Fibroblast of lung (primary cell): ENCODE measurements around the gene CRELD2. TPM values are rescaled to one million over a fixed set of nuclear protein-coding genes. Genes with fewer than 3 reads are reported as not detected.

Experiments
- DNase-seq, 2 donors: peaks; one replicate each; pipeline versions ENCODE4 v3.0.0 to v3.0.0-alpha.2; 2010; ENCODE audit warnings: low read depth in 2 of 2
- H2AFZ ChIP-seq: 2 replicates; pipeline ENCODE4 v1.5.1; 2012; ENCODE audit warnings: low read length, control low read depth, inconsistent platforms
- H3K27ac ChIP-seq: 2 replicates; pipeline ENCODE4 v1.5.1; 2011; ENCODE audit warnings: low read length, control low read depth; ENCODE audit not compliant: insufficient read depth
- H3K27me3 ChIP-seq: 2 replicates; pipeline ENCODE4 v1.5.1; 2011; ENCODE audit warnings: mild to moderate bottlenecking, low read length; ENCODE audit not compliant: control insufficient read depth, insufficient read depth
- H3K36me3 ChIP-seq: 2 replicates; pipeline ENCODE4 v1.5.1; 2011; ENCODE audit warnings: low read length; ENCODE audit not compliant: control insufficient read depth, insufficient read depth
- H3K4me1 ChIP-seq: 2 replicates; pipeline ENCODE4 v1.5.1; 2011; ENCODE audit warnings: low read length; ENCODE audit not compliant: control insufficient read depth, insufficient read depth; ENCODE audit errors: extremely low read depth
- H3K4me2 ChIP-seq: 2 replicates; pipeline ENCODE4 v1.5.1; 2011; ENCODE audit warnings: low read length, control low read depth; ENCODE audit not compliant: insufficient read depth; ENCODE audit errors: extremely low read depth
- H3K4me3 ChIP-seq, 4 experiments: fragments of 200-600 bp in 1 of 4; sonication (generic) in 1 of 4; replicated peaks in 1 of 4; 2 replicates each; pipeline ENCODE4 v1.5.1; 2011 to 2016; ENCODE audit warnings: low read length in 4 of 4, low read depth in 3 of 4, mild to moderate bottlenecking in 3 of 4, control low read depth in 2 of 4, inconsistent platforms in 1 of 4, mixed read lengths in 1 of 4; ENCODE audit not compliant: insufficient read depth in 1 of 4; ENCODE audit errors: control extremely low read depth in 1 of 4
- H3K79me2 ChIP-seq: 2 replicates; pipeline ENCODE4 v1.5.1; 2012; ENCODE audit warnings: mild to moderate bottlenecking, low read length, inconsistent platforms; ENCODE audit not compliant: control insufficient read depth, insufficient read depth
- H3K9ac ChIP-seq: 2 replicates; pipeline ENCODE4 v1.5.1; 2011; ENCODE audit warnings: mild to moderate bottlenecking, low read length, control low read depth; ENCODE audit not compliant: insufficient read depth
- H3K9me3 ChIP-seq: 2 replicates; pipeline ENCODE4 v1.5.1; 2012; ENCODE audit warnings: low read depth, low read length; ENCODE audit not compliant: control insufficient read depth, insufficient read depth
- H4K20me1 ChIP-seq: 2 replicates; pipeline ENCODE4 v1.5.1; 2011; ENCODE audit warnings: low read length; ENCODE audit not compliant: control insufficient read depth, insufficient read depth; ENCODE audit errors: extremely low read depth
- EZH2 ChIP-seq: IDR thresholded peaks from 2 replicates; pipeline ENCODE4 v1.5.1; 2012; ENCODE audit warnings: low read length, control low read depth, mild to moderate bottlenecking; ENCODE audit errors: missing control alignments
- polyA plus RNA-seq, 2 donors: library from polyadenylated mRNA; depleted of rRNA in 1 of 2; stranded (reverse) in 1 of 2; unstranded in 1 of 2; fragments of >200 nt; gene quantifications; 2 replicates each; pipeline ENCODE4 v1.2.1, GENCODE V29; 2011 to 2012; ENCODE audit warnings: missing spikeins in 1 of 2
- total RNA-seq: library from RNA; depleted of rRNA; stranded (reverse); fragments of >200 nt; gene quantifications from 2 replicates; pipeline ENCODE4 v1.2.1, GENCODE V29; 2014
- TF ChIP-seq, protein P1 (sequence below), 2 donors: IDR thresholded peaks in 1 of 2; conservative IDR thresholded peaks in 1 of 2; 1 replicate in 1 of 2; 2 replicates in 1 of 2; pipeline ENCODE4 v1.5.1; 2011 to 2012; ENCODE audit warnings: low read length in 2 of 2, control low read depth in 1 of 2, inconsistent platforms in 1 of 2, low read depth in 1 of 2, mild to moderate bottlenecking in 1 of 2

Gene CRELD2
- total and polyA plus RNA-seq, 2 donors (not counting 1 experiment from before 2014, with no cell fraction given): 45.3 to 56.6 TPM

DNA sequence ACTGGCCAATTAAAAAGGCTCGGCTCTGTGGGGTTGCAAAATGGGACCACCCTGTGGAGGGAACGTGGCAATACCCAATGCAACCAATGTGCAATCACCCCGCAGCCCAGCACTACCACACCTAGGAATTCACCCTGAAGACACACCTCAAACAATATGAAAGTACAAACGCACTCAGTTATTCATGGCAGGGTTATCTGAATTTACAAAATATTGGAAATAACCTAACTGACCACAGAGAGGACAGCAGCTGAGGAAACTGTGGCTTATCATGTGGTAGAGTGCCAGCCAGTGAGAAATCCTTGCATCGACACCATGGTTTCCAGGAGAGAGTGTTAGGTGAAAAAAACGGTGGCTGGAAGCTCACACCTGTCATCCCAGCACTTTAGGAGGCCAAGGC is 18.9 kb upstream of the CRELD2 start:
- Histone ChIP-seq H3K9me3 (no peaks in the 10 kb centered on the region), H3K27me3 (no peaks in the 10 kb centered on the region), H3K9ac (no peak overlapping the region), H4K20me1 (no peaks in the 10 kb centered on the region), H3K4me1 (no peaks in the 10 kb centered on the region), H3K27ac (no peak overlapping the region), H3K4me2 (no peak overlapping the region), H3K4me3 (no peak overlapping the region), H3K36me3 (peaks cover 16% of the 10 kb centered on the region), H3K79me2 (no peaks in the 10 kb centered on the region), H2AFZ (no peak overlapping the region)
- DNase-seq: no peak
- TF ChIP-seq, protein P1, sequence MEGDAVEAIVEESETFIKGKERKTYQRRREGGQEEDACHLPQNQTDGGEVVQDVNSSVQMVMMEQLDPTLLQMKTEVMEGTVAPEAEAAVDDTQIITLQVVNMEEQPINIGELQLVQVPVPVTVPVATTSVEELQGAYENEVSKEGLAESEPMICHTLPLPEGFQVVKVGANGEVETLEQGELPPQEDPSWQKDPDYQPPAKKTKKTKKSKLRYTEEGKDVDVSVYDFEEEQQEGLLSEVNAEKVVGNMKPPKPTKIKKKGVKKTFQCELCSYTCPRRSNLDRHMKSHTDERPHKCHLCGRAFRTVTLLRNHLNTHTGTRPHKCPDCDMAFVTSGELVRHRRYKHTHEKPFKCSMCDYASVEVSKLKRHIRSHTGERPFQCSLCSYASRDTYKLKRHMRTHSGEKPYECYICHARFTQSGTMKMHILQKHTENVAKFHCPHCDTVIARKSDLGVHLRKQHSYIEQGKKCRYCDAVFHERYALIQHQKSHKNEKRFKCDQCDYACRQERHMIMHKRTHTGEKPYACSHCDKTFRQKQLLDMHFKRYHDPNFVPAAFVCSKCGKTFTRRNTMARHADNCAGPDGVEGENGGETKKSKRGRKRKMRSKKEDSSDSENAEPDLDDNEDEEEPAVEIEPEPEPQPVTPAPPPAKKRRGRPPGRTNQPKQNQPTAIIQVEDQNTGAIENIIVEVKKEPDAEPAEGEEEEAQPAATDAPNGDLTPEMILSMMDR (conservative IDR thresholded peaks at IDR 0.05 in 1 of 2, IDR thresholded peaks at IDR 0.05 in 1 of 2; ENCODE audit: low read depth in 1 of 2, low read length in 2 of 2): no peak
- TF ChIP-seq EZH2: no peak

DNA sequence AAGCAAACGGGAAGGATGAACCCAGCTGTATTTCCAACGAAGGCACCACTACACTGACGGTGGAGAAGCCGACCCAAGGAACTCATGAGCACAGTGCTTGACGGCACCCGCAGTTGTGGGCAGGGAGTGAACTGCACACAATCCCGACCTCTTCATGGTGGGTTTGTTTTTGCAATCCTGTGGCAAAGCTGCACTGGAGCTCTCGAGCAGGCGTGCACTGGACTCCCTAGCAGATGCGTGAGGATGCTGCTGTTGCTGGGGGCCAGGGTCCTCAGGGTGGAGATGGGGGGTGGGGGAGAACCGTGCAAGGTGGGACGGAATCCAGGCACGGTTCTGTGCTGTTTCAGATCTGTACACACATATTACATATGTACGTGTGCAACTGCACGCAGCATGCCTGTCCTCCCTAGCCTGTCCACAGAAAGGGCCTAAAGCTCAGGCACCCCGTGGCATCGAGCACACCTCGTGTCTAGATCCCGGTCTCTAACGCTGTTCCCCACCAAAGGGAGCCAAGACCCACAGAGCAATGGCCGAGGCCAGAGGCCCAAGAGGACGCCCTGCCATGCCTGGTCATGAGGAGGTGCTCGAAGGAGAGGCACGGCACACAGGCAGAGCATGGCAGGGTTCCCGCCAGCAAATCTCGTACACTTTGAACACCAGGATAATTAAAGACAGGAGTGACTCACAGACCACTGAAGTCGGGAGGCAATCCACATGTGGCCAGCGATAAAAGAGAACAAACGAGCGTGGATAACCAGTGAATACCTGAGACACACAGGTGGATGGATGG is 17.8 kb upstream of the CRELD2 start:
- H3K9me3 ChIP-seq: no peaks in the 10 kb centered on the region
- DNase-seq: no peak
- no peaks in the 10 kb centered on the region for H3K79me2 ChIP-seq
- no peak overlapping the region for H2AFZ ChIP-seq
- H3K9ac ChIP-seq: no peak overlapping the region
- no peaks in the 10 kb centered on the region for H3K4me1 ChIP-seq
- no peaks in the 10 kb centered on the region for H4K20me1 ChIP-seq
- TF ChIP-seq, protein P1 (conservative IDR thresholded peaks at IDR 0.05 in 1 of 2, IDR thresholded peaks at IDR 0.05 in 1 of 2; ENCODE audit: low read depth in 1 of 2, low read length in 2 of 2): no peak
- TF ChIP-seq EZH2: no peak
- no peak overlapping the region for H3K4me3 ChIP-seq
- H3K27ac ChIP-seq: no peak overlapping the region
- peaks cover 16% of the 10 kb centered on the region for H3K36me3 ChIP-seq
- no peaks in the 10 kb centered on the region for H3K27me3 ChIP-seq
- H3K4me2 ChIP-seq: no peak overlapping the region

DNA sequence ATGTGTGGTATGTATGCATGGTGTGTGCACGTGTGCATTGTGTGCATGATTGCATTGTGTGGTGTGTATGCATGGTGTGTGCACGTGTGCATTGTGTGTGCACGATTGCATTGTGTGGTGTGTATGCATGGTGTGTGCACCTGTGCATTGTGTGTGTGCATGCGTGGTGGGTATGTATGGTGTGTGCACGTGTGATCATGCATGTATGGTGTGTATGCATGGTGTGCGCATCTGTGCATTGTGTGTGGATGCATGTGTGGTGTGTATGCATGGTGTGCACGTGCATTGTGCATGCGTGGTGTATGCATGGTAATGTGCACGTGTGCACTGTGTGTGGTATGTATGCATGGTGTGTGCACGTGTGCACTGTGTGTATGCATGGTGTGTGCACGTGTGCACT is 17.0 kb upstream of the CRELD2 start:
- Histone ChIP-seq H3K4me2 (no peak overlapping the region), H3K27ac (no peak overlapping the region), H3K36me3 (peaks cover 16% of the 10 kb centered on the region), H3K4me1 (no peaks in the 10 kb centered on the region), H3K79me2 (no peaks in the 10 kb centered on the region), H3K9ac (no peak overlapping the region), H4K20me1 (no peaks in the 10 kb centered on the region), H3K27me3 (no peaks in the 10 kb centered on the region), H3K9me3 (no peaks in the 10 kb centered on the region), H3K4me3 (no peak overlapping the region), H2AFZ (no peak overlapping the region)
- TF ChIP-seq, protein P1 (conservative IDR thresholded peaks at IDR 0.05 in 1 of 2, IDR thresholded peaks at IDR 0.05 in 1 of 2; ENCODE audit: low read depth in 1 of 2, low read length in 2 of 2): no peak
- TF ChIP-seq EZH2: no peak
- DNase-seq: no peak
